ENCODE results near the gene NSMCE1.

NSMCE1 gene

GRCh38 chr16:27189335-27189972, 79.1 kb downstream of the NSMCE1 start:
- no peak for DNase-seq

- DNase-seq, result no peak
Observed at GRCh38 chr16:27188633-27189032, 79.9 kb downstream of the NSMCE1 start.

GRCh38 chr16:27185776-27186130, 82.8 kb downstream of the NSMCE1 start:
- no peak for DNase-seq

DNA sequence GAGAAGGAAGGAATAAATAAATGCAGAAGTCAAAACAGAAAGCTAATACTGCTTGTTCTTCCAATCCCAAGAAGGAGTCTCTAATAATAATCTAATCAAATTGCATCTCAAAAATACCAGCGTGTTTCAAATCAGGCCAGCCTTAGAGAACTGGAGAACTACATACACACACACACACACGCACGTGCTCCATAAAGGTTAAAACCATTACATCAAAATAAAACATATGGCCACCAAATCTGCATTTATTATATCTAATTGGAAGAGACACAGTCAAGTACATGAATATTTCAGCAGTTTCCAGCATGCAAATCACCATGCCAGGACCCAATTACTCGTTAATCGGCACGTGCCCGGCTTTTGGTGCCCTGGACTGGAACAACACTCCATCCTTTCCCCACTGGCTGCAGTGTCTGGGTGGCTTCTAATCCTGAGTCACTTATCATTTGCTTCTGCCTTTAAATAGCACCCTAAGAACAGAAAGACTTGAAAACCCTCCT, 85.6 kb downstream of the NSMCE1 start:
- DNase-seq, result no peak

DNA sequence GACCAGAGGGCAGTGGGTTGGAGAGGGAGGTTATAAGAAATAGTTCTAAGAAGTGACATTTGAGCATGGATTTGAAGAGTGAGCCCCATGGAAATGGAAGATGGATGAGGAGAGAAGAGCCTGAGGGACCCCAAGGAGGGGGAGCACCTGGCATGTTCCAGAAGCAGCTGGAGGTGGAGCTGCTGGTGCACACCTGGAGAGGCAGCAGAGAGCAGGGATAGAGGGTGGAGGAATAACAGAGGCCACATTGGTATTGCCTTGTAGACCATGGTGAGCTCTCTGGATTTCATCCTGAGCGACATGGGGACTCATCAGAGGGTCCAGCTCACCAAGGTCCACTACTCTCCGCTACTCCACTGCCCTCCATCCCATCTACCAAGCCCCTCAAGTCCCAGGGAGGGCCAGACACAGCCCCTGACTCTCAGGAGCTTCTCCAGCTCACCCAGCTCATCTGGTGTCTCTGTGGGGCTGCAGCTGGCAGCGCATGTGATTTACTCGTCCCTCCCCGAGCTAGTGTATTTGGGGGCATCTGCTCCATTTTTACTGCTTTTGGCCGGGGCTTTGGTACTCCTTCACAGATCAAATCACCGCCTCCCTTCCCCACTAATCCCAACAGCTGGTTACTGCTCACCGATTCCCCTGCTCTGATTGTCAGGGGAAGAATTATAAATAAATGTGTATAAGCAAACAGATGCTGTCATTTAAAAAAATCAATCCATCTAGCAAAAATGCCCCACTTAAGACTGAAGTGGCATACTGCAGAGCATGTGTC, 87.4 kb downstream of the NSMCE1 start:
- DNase-seq, result no peak

GRCh38 chr16:27179500-27180072, 89.0 kb downstream of the NSMCE1 start:
- no peak for DNase-seq

DNA sequence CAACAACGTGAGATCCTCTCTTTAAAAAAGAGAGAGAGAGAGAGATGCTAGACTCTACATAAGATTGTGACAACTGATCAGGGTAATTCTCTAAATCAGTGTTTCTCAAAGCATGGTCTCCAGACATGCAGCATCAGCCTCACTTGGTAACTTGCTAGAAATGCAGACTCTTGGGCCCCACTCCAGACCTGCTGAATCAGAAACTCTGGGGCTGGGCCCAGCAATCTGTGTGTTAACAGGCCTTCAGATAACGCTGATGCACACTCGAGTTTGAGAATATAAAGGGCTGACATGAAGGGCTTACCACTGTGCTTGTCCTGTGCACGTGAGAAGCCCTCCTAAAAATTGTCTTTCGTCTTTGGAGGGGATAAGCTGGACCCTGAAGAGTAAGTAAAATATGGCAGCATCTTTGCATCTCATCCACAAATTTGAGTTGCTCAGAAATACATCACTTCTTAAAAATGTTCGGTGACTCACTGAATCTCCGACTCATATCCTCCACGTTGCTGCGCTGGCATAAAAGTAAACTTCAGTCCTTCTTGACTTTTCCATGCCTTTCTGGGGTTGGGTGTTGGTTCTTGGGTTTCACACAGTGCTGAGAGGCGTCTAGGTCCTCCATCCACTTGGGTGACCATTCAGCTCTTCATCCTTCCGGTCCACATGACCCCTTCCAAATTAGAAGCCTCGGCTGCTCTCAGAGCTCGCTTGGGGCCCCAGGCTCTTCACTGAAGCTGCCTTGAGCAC, 91.4 kb downstream of the NSMCE1 start:
- no peak for DNase-seq

DNA sequence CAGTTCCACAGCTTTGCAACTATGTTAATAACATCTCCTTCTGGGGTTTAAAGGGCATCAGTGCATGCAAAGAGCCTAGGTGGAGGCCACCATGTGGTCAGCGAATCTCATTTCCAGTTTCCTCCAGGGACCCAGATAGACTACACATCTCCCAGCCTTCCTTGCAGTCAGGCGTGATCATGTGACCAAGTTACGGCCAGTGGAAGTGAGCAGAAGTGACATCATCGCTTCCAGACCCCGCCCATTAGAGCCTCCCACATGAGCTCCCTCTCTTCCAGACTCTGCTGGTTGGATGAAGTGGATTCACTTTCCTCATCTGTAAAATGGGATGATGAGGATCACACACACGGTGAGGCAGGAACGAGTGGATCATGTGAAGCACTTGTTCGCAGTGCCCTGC, 92.7 kb downstream of the NSMCE1 start:
- DNase-seq, result no peak
